HCT116 (cell line): ENCODE results near the gene PEX10. TPM values are rescaled to one million over a fixed set of nuclear protein-coding genes. Genes with fewer than 3 reads are reported as not detected.

Experiments
- ATAC-seq: fragments of 200-7000 bp; cut with Tn5 transposase; 2 replicates; pipeline ENCODE4 v1.9.1; 2020; ENCODE audit warnings: mild to moderate bottlenecking, moderate library complexity
- BruUV-seq: library from RNA; stranded (reverse); fragments of 400-500 nt; replicated peaks from 2 replicates; lab custom pipeline; 2021; lab: Mats Ljungman, UMichigan
- CTCF ChIA-PET: fragments of 300-600 bp; sonication (Branson Sonifier 250); formaldehyde crosslinking; loops from one replicate; lab custom pipeline; 2021; ENCODE audit warnings: antibody characterized with exemption; lab: Charles Lee
- POLR2A ChIA-PET: fragments of 300-600, 350-600 bp; sonication (Branson Sonifier 250); formaldehyde crosslinking; loops from one replicate; lab custom pipeline; 2021; ENCODE audit warnings: antibody characterized with exemption; lab: Charles Lee
- RAD21 ChIA-PET, 2 experiments: fragments of 300-600 bp; sonication (Branson Sonifier 250); formaldehyde crosslinking; loops; one replicate each; lab custom pipeline; 2023; ENCODE audit warnings: low total read pairs in 2 of 2; ENCODE audit not compliant: uncharacterized antibody in 2 of 2, unreplicated experiment in 2 of 2, low non-redundant PET in 1 of 2; lab: Charles Lee
- DNase-seq: peaks from one replicate; pipeline ENCODE4 v3.0.0-alpha.2; 2010; ENCODE audit warnings: low read depth, low spot score
- H2AFZ ChIP-seq: fragments of 200-600 bp; shearing (Covaris generic), sonication (generic); 2 replicates; pipeline ENCODE4 v1.6.1; 2017; ENCODE audit warnings: low read depth, mixed run types, mixed read lengths, antibody characterized with exemption, low read length; ENCODE audit not compliant: poor library complexity, severe bottlenecking
- H3K27ac ChIP-seq: 2 replicates; pipeline ENCODE4 v1.5.1; 2012; ENCODE audit warnings: low read depth, low read length
- H3K27me3 ChIP-seq: fragments of 200-600 bp; sonication (generic); 2 replicates; pipeline ENCODE4 v1.6.1; 2016; ENCODE audit warnings: mixed run types, low read length, mixed read lengths; ENCODE audit not compliant: insufficient read depth
- H3K36me3 ChIP-seq, 2 experiments: fragments of 200-500 bp in 1 of 2; fragments of 200-600 bp in 1 of 2; sonication (Bioruptor generic) in 1 of 2; sonication (generic) in 1 of 2; 2 replicates each; pipeline versions ENCODE4 v1.5.1 to v1.6.1; 2014 to 2016; ENCODE audit warnings: low read length in 2 of 2, inconsistent platforms in 1 of 2, mixed read lengths in 1 of 2, mixed run types in 1 of 2; ENCODE audit not compliant: insufficient read depth in 2 of 2, control insufficient read depth in 1 of 2
- H3K4me1 ChIP-seq, 2 experiments: fragments of 200-600 bp in 1 of 2; sonication (generic) in 1 of 2; 2 replicates each; pipeline versions ENCODE4 v1.5.1 to v1.6.1; 2012 to 2017; ENCODE audit warnings: low read length in 2 of 2, inconsistent platforms in 1 of 2, mild to moderate bottlenecking in 1 of 2, mixed read lengths in 1 of 2, mixed run types in 1 of 2, moderate library complexity in 1 of 2; ENCODE audit not compliant: insufficient read depth in 2 of 2, control insufficient read depth in 1 of 2
- H3K4me2 ChIP-seq: fragments of 200-600 bp; sonication (generic); 2 replicates; pipeline ENCODE4 v1.6.1; 2017; ENCODE audit warnings: mixed run types, low read length, mixed read lengths
- H3K4me3 ChIP-seq, 2 experiments: fragments of 200-600 bp in 1 of 2; sonication (generic) in 1 of 2; replicated peaks in 1 of 2; 2 replicates each; pipeline ENCODE4 v1.5.1; 2011 to 2016; ENCODE audit warnings: low read length in 2 of 2, control low read depth in 1 of 2, low read depth in 1 of 2, mild to moderate bottlenecking in 1 of 2, mixed read lengths in 1 of 2, mixed run types in 1 of 2
- H3K79me2 ChIP-seq: fragments of 200-600 bp; sonication (generic); 2 replicates; pipeline ENCODE4 v1.6.1; 2017; ENCODE audit warnings: mild to moderate bottlenecking, mixed run types, low read length, moderate library complexity, mixed read lengths; ENCODE audit not compliant: insufficient read depth
- H3K9ac ChIP-seq: fragments of 200-600 bp; sonication (generic); 2 replicates; pipeline ENCODE4 v1.6.1; 2016; ENCODE audit warnings: low read length, mixed read lengths
- H3K9me2 ChIP-seq: fragments of 200-600 bp; sonication (generic), shearing (Covaris generic); 2 replicates; pipeline ENCODE4 v1.6.1; 2017; ENCODE audit warnings: mixed run types, mild to moderate bottlenecking, moderate library complexity; ENCODE audit not compliant: insufficient read depth
- H3K9me3 ChIP-seq, 2 experiments: fragments of 200-500 bp in 1 of 2; fragments of 200-600 bp in 1 of 2; sonication (Bioruptor generic) in 1 of 2; sonication (generic) in 1 of 2; 2 replicates each; pipeline ENCODE4 v1.6.1; 2014 to 2017; ENCODE audit warnings: low read length in 2 of 2, mixed read lengths in 2 of 2, inconsistent platforms in 1 of 2, low read depth in 1 of 2, mild to moderate bottlenecking in 1 of 2, mixed run types in 1 of 2, moderate library complexity in 1 of 2; ENCODE audit not compliant: control insufficient read depth in 1 of 2, insufficient read depth in 1 of 2
- H4K20me1 ChIP-seq: fragments of 200-600 bp; sonication (generic), shearing (Covaris generic); 2 replicates; pipeline ENCODE4 v1.6.1; 2017; ENCODE audit warnings: mixed run types, mild to moderate bottlenecking, moderate library complexity; ENCODE audit not compliant: insufficient read depth
- CEBPB ChIP-seq: IDR thresholded peaks from 2 replicates; pipeline ENCODE4 v1.6.1; 2012; ENCODE audit warnings: low read depth
- EGR1 ChIP-seq: IDR thresholded peaks from 2 replicates; pipeline ENCODE4 v1.6.1; 2012; ENCODE audit warnings: low read depth
- FOSL1 ChIP-seq: IDR thresholded peaks from 2 replicates; pipeline ENCODE4 v1.6.1; 2012; ENCODE audit warnings: low read depth
- JUND ChIP-seq: IDR thresholded peaks from 2 replicates; pipeline ENCODE4 v1.6.1; 2012
- MAX ChIP-seq: IDR thresholded peaks from 2 replicates; pipeline ENCODE4 v1.6.1; 2012
- POLR2AphosphoS5 ChIP-seq: IDR thresholded peaks from 2 replicates; pipeline ENCODE4 v1.6.1; 2011; ENCODE audit warnings: mild to moderate bottlenecking, low read depth, low read length, moderate library complexity
- RAD21 ChIP-seq: IDR thresholded peaks from 2 replicates; pipeline ENCODE4 v1.6.1; 2012; ENCODE audit warnings: low read depth, mild to moderate bottlenecking
- REST ChIP-seq: IDR thresholded peaks from 2 replicates; pipeline ENCODE4 v1.6.1; 2012; ENCODE audit warnings: low read depth
- SP1 ChIP-seq: IDR thresholded peaks from 2 replicates; pipeline ENCODE4 v1.6.1; 2012; ENCODE audit warnings: low read depth
- TCF7L2 ChIP-seq: IDR thresholded peaks from 2 replicates; pipeline ENCODE4 v1.7.0; 2011; ENCODE audit warnings: borderline replicate concordance, inconsistent platforms; ENCODE audit not compliant: insufficient read depth, insufficient read length; ENCODE audit errors: extremely low read depth
- YY1 ChIP-seq: IDR thresholded peaks from 2 replicates; pipeline ENCODE4 v1.6.1; 2011; ENCODE audit warnings: low read length, low read depth, moderate library complexity, mild to moderate bottlenecking; ENCODE audit not compliant: insufficient replicate concordance; ENCODE audit errors: extremely low read depth
- ZBTB33 ChIP-seq: IDR thresholded peaks from 2 replicates; pipeline ENCODE4 v1.6.1; 2011; ENCODE audit warnings: mild to moderate bottlenecking, low read length, moderate library complexity; ENCODE audit not compliant: insufficient replicate concordance; ENCODE audit errors: extremely low read depth
- ZFX ChIP-seq: fragments of 450-650 bp; IDR thresholded peaks from 2 replicates; pipeline ENCODE4 v1.6.1; 2017
- ZNF274 ChIP-seq: fragments of 200-500 bp; sonication (Bioruptor generic); IDR thresholded peaks from 2 replicates; pipeline ENCODE4 v1.6.1; 2014; ENCODE audit warnings: mild to moderate bottlenecking, low read depth, low read length, inconsistent platforms
- intact Hi-C: fragments of 100-400 bp; cut with micrococcal nuclease; formaldehyde crosslinking; loops from 2 replicates; pipeline ENCODE4 v1.10.0; 2022
- total RNA-seq: library from RNA; stranded (reverse); gene quantifications from one replicate; pipeline ENCODE4 v1.2.1, GENCODE V29; 2021; ENCODE audit not compliant: unreplicated experiment
- TF ChIP-seq, protein P1 (sequence below), 3 experiments: fragments of 200-600 bp in 1 of 3; sonication (generic) in 1 of 3; IDR thresholded peaks in 2 of 3; conservative IDR thresholded peaks in 1 of 3; 2 replicates each; pipeline ENCODE4 v1.5.1; 2012 to 2017; ENCODE audit warnings: low read depth in 2 of 3, low read length in 2 of 3, antibody characterized with exemption in 1 of 3, borderline replicate concordance in 1 of 3, control low read depth in 1 of 3, mild to moderate bottlenecking in 1 of 3, mixed read lengths in 1 of 3, mixed run types in 1 of 3, moderate library complexity in 1 of 3; ENCODE audit not compliant: insufficient read depth in 1 of 3
- TF ChIP-seq, protein P2 (sequence below): IDR thresholded peaks from 2 replicates; pipeline ENCODE4 v1.6.1; 2012

PEX10 gene
- total RNA-seq, 1 experiment from 2014 or later, result 27.9 TPM

- Histone ChIP-seq H3K27me3 (no peaks in the 10 kb centered on the region), H3K9ac (no peak overlapping the region), H4K20me1 (no peaks in the 10 kb centered on the region), H3K9me2 (no peaks in the 10 kb centered on the region), H3K36me3 (no peaks in the 10 kb centered on the region), H2AFZ (no peak overlapping the region), H3K4me3 (no peak overlapping the region), H3K4me2 (no peak overlapping the region), H3K27ac (no peak overlapping the region), H3K4me1 (no peaks in the 10 kb centered on the region), H3K9me3 (no peaks in the 10 kb centered on the region), H3K79me2 (no peaks in the 10 kb centered on the region)
- ChIA-PET RAD21 (no interaction called here), POLR2A (no interaction called here), CTCF (no interaction called here)
- no peak for TF ChIP-seq REST
- no peak for TF ChIP-seq FOSL1
- no peak for TF ChIP-seq ZFX
- no peak for TF ChIP-seq MAX
- no peak for TF ChIP-seq ZBTB33
- TF ChIP-seq JUND, result no peak
- TF ChIP-seq ZNF274, result no peak
- TF ChIP-seq POLR2AphosphoS5, result no peak
- TF ChIP-seq RAD21, result no peak
- TF ChIP-seq SP1, result no peak
- TF ChIP-seq, protein P1, sequence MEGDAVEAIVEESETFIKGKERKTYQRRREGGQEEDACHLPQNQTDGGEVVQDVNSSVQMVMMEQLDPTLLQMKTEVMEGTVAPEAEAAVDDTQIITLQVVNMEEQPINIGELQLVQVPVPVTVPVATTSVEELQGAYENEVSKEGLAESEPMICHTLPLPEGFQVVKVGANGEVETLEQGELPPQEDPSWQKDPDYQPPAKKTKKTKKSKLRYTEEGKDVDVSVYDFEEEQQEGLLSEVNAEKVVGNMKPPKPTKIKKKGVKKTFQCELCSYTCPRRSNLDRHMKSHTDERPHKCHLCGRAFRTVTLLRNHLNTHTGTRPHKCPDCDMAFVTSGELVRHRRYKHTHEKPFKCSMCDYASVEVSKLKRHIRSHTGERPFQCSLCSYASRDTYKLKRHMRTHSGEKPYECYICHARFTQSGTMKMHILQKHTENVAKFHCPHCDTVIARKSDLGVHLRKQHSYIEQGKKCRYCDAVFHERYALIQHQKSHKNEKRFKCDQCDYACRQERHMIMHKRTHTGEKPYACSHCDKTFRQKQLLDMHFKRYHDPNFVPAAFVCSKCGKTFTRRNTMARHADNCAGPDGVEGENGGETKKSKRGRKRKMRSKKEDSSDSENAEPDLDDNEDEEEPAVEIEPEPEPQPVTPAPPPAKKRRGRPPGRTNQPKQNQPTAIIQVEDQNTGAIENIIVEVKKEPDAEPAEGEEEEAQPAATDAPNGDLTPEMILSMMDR (IDR thresholded peaks at IDR 0.05 in 2 of 3, conservative IDR thresholded peaks at IDR 0.05 in 1 of 3; ENCODE audit: borderline replicate concordance in 1 of 3, insufficient read depth in 1 of 3, low read depth in 2 of 3, low read length in 2 of 3), result no peak
- no peak for TF ChIP-seq EGR1
- no peak for TF ChIP-seq TCF7L2
- no peak for TF ChIP-seq YY1
- TF ChIP-seq, protein P2, sequence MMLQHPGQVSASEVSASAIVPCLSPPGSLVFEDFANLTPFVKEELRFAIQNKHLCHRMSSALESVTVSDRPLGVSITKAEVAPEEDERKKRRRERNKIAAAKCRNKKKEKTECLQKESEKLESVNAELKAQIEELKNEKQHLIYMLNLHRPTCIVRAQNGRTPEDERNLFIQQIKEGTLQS, result no peak
- no peak for TF ChIP-seq CEBPB
- intact Hi-C loops, result no loop called here
- no peak for DNase-seq
- no peak for ATAC-seq
- no TSS peak for BruUV-seq
Measured at GRCh38 chr1:2438641-2439040, 26.3 kb upstream of the PEX10 start.
